GM08714 (cell line): ENCODE measurements around the gene BMP8A.
"Not testable (repeated sequence)": the region's sequence is repeated elsewhere in the genome, so short reads cannot be mapped to it uniquely, and the experiment has no call there.

Source experiments
- H3K4me3 ChIP-seq: fragments of 200-500 bp; sonication (Bioruptor generic); 2 replicates; pipeline ENCODE4 v1.5.1; 2014; ENCODE audit warnings: mild to moderate bottlenecking, low read length, inconsistent platforms
- ZNF274 ChIP-seq: IDR thresholded peaks from 2 replicates; pipeline ENCODE4 v1.6.1; 2012; ENCODE audit warnings: mild to moderate bottlenecking, low read depth, low read length

BMP8A gene

GRCh38 chr1:39507230-39507928, 15.9 kb downstream of the BMP8A start:
- H3K4me3 ChIP-seq: no peak overlapping the region
- no peak for TF ChIP-seq ZNF274

GRCh38 chr1:39508266-39508665, 16.8 kb downstream of the BMP8A start:
- no peak for TF ChIP-seq ZNF274
- no peak overlapping the region for H3K4me3 ChIP-seq

DNA sequence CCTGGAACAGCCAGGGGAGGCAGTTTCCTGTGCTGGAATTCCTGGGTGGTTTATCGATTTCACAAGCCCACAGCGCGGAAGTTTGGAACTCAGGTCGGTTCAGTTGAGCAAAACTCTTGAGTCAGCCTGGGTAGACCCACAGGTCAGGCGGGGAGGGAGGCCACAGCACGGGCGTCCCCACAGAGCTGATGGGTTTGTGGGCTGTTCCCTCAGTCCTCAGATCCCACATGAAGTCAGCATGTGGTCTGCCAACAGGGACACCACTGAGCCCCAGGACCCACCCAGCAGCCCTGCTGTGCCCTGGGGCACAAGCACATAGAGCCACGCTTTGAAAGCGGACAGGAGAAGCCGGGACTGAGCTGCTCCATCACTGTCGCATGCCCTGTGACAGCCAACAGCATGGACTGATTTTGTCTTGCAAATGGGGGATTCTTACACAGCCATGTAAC, 17.4 kb downstream of the BMP8A start:
- no peak overlapping the region for H3K4me3 ChIP-seq
- TF ChIP-seq ZNF274: no peak

DNA sequence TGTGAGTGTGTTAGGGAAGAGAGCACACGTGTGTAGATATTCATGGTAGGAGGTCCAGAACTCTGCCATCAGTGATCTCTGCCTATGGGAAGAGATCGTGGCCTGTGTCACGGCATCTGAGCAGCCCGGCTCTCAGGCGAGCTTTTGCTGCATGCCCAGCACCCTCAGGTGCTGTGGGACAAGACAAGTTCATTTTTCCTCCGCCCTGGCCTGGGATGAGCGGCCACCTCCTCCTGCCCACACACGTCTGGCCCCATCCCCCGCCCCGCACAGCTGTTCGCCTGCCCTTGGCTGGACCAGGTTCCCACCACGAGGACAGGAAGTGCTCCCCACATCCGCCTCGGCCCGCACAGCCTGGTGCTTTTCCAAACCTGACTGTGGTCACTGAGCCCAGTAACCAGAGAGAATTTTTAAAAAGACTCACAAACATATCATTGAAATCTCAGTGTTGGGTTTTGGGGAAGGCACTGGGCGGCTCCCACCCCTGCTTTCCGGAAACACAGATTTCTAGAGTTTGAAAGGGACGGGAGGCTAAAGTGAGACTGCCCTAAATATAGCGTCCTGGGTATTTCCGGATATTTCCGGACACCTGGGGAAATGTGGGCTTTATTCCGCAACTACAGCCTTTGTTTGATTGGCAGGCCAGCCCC, 18.0 kb downstream of the BMP8A start:
- no peak overlapping the region for H3K4me3 ChIP-seq

DNA sequence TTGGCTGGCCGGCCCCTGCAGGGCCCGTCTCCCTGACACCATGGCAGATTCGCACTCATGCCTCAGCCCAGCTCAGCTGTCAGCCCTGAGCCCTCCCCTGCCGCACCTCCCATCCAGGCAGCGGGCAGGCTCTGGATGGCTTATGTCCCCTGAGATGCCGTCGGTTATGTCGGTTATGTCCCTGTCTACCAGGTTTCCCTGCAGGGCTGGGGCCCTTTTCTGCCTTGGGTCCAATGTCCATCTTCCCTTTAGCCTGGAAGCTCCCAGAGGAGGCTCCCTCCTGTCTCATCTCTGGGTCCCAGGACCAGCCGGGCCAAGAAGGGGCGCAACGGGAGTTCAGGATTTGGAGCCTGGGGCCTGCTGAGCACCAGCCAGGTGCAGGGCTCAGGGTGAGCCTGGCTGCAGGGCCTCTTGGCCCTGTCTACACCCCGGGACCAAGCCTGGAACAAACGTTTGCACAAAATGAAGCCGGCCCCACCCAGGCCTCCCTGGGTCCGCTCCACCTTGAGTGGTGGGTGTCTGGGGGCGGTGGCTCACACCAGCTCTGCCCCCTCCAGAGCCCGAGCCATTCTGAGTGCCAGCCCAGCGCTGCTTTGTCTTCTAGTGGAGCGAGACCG, 19.2 kb downstream of the BMP8A start:
- H3K4me3 ChIP-seq: not testable (repeated sequence)

More for the DNA sequence above, 18.0 kb downstream of the BMP8A start:
- no peak for TF ChIP-seq ZNF274

- H3K4me3 ChIP-seq: not testable (repeated sequence)
These were observed 20.0 kb downstream of the BMP8A start for GRCh38 chr1:39511477-39511876.

DNA sequence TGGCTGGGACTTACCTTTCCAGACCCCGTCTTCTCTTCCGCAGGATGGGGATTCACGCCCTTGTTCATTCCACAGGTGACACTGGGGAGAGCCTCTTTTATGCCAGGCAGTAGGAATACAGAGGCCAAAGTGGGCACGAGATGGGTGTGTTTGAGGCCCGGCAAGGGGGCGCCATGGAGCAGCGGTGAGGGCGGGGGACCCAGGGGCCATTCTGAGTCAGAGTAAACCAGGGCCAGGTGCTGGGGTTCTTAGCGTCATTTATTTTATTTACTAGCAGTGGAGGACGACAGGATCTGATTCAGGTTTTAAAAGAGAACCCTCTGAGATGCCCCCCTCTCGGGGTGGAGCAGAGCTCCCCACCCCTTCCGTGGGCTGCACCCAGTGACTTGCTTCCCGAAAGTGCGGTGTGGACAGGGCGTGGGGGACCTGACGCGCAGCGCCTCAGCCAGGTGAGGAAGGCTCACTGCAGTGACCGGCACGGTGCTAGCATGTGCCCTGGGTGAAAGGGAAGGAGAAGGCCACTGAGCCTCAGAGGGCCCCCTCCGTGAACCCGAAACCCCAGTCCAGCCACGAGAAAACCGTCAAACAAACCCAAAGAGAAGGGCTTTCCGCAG, 20.9 kb downstream of the BMP8A start:
- H3K4me3 ChIP-seq: not testable (repeated sequence)

- not testable (repeated sequence) for H3K4me3 ChIP-seq
These were observed 23.3 kb downstream of the BMP8A start for GRCh38 chr1:39514710-39515124.

DNA sequence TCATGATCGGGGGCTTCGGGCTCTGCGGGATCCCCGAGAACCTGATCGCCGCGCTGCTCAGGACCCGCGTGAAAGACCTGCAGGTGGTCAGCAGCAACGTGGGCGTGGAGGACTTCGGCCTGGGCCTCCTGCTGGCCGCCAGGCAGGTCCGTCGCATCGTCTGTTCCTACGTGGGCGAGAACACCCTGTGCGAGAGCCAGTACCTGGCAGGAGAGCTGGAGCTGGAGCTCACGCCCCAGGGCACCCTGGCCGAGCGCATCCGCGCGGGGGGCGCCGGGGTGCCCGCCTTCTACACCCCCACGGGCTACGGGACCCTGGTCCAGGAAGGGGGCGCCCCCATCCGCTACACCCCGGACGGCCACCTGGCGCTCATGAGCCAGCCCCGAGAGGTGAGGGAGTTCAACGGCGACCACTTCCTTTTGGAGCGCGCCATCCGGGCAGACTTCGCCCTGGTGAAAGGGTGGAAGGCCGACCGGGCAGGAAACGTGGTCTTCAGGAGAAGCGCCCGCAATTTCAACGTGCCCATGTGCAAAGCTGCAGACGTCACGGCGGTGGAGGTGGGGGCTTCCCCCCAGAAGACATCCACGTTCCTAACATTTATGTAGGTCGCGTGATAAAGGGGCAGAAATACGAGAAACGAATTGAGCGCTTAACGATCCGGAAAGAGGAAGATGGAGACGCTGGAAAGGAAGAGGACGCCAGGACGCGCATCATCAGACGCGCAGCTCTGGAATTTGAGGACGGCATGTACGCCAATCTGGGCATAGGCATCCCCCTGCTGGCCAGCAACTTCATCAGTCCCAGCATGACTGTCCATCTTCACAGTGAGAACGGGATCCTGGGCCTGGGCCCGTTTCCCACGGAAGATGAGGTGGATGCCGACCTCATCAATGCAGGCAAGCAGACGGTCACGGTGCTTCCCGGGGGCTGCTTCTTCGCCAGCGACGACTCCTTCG, 24.0 kb downstream of the BMP8A start:
- not testable (repeated sequence) for H3K4me3 ChIP-seq

GRCh38 chr1:39516841-39517240, 25.4 kb downstream of the BMP8A start:
- not testable (repeated sequence) for H3K4me3 ChIP-seq

DNA sequence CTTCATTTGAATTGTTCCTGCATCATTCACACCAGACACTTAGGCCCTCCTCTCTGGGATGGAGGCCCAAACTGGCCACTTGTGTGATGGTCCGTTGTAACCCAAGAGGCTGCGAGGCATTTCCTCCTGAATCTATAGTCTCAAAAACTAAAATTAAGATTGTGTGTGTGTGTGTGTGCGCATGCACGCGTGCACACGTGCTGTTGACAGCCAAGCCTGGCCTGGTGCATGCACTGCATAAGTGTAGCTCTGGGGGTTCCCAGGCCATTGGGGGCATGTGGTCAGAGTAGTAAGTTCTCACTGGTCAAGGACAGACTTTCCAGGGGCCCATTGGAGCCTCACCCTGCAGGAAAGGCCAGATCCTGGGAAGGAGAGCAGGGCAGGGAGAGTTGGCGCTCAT, 26.5 kb downstream of the BMP8A start:
- H3K4me3 ChIP-seq: not testable (repeated sequence)

GRCh38 chr1:39519376-39519775, 27.9 kb downstream of the BMP8A start:
- not testable (repeated sequence) for H3K4me3 ChIP-seq

- H3K4me3 ChIP-seq: not testable (repeated sequence)
These were observed 30.8 kb downstream of the BMP8A start for GRCh38 chr1:39522221-39522620.

DNA sequence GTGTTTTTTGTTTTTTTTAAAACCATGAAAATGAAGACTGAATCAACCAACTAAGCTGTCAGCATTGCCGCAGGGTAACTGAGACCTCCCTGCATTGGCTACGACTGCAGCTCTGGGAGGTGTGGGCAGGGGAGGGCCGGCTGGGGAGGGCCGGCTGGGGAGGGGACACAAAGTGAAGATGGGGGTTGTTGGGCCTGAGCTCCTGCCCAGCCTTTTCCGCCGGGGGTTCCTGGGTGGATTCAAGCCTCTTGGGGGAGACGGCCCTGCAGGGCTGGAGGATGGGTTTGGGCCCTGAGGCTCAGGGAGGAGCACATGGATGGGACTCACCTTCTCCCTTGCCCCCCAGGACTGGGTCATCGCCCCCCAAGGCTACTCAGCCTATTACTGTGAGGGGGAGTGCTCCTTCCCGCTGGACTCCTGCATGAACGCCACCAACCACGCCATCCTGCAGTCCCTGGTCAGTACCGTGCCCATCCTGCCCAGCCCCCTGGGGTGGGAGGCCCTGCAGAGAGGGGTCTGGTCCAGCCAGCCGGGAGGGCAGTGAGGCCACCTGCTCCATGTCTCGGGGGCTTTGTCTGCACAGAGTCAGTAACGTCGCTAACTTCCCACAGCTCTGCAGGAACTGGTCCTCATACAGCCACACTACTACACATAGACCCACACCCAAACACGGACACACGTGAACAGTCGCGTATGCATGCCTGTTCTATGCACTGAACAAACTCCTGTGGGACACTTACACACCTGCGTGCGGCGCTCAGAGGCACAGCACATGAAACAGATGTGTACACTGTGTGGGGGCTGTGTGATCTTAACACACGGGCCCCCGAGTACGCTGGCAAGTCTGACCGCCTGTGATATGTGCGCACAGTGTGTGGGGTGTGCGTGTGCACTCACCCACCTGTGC, 31.5 kb downstream of the BMP8A start:
- TF ChIP-seq ZNF274: no peak
- no peak overlapping the region for H3K4me3 ChIP-seq
